22Rv1 (cell line): Measurements from ENCODE around the gene FAM107B.

Source experiments
- H3K27ac ChIP-seq: fragments of 450-650 bp; 2 replicates; pipeline ENCODE4 v1.5.1; 2017
- CTCF ChIP-seq: fragments of 450-650 bp; IDR thresholded peaks from 2 replicates; pipeline ENCODE4 v1.5.1; 2017; ENCODE audit warnings: mild to moderate bottlenecking
- ZFX ChIP-seq: fragments of 450-650 bp; IDR thresholded peaks from 2 replicates; pipeline ENCODE4 v1.6.1; 2017; ENCODE audit warnings: antibody characterized with exemption, borderline replicate concordance

The FAM107B gene

DNA sequence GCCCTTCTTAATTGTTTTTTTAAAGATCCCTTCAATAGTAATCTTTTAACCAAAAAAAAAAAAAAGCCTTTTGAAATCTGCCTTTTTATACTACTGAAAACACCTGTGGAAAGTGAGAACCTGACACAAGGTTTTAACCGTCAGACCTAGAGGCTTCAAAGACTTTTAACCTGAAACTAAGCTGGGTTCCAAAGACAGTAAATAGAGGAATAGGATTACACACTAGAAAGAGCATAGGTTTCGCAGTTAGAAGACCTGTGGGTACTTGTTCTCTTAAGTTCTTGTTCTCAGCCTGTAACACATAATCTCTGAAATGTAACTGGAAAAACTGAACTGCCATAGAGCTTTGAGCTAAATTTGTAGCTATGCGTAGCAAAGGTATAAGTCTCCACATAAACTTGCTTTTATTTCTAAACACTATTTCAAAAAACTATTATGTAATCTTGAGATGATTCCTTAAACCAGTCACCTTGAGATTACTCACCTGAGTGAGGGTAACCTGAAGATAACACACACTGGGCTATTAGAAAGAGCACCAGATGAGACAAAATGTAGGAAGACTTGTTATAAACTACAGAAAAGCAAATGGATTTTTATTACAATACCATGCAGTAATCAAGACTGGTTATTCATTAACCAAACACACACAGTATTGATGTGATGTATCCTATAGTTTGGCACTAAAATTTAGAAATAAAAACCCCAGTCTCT lies 247.4 kb downstream of the FAM107B start:
- H3K27ac ChIP-seq = no peak overlapping the region
- TF ChIP-seq ZFX = no peak
- TF ChIP-seq CTCF = no peak

- no peak overlapping the region for H3K27ac ChIP-seq
- TF ChIP-seq CTCF = no peak
- no peak for TF ChIP-seq ZFX
Measured at GRCh38 chr10:14526326-14526725, 248.4 kb downstream of the FAM107B start.

GRCh38 chr10:14524691-14525324 lies 249.9 kb downstream of the FAM107B start:
- H3K27ac ChIP-seq = no peak overlapping the region
- TF ChIP-seq CTCF (no peak), ZFX (no peak)

GRCh38 chr10:14523286-14523685 lies 251.4 kb downstream of the FAM107B start:
- H3K27ac ChIP-seq = no peak overlapping the region
- TF ChIP-seq CTCF = no peak
- no peak for TF ChIP-seq ZFX

DNA sequence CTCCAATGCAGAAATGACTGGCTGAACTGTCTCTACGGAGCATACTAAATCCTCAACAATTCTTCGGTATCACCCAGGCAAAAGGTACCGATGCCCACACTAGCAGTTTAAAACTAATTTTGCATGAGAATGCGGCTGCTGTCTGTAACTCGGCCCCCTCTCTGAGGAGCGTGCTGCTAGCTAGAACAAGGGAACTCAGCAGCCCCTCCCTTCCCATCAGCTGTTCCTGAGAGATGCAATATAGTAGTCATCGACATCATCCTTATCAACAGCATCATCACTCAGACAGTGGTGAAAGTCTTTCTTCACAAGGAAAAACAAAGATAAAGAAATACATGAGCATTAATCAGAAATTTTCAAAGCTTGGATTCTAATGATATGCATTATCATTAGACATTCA lies 254.9 kb downstream of the FAM107B start:
- TF ChIP-seq CTCF (no peak), ZFX (no peak)
- H3K27ac ChIP-seq = no peak overlapping the region

- H3K27ac ChIP-seq = no peak overlapping the region
- TF ChIP-seq ZFX (no peak), CTCF (no peak)
Measured at GRCh38 chr10:14518149-14518548, 256.5 kb downstream of the FAM107B start.

GRCh38 chr10:14513123-14513522 lies 261.6 kb downstream of the FAM107B start:
- H3K27ac ChIP-seq = no peak overlapping the region
- TF ChIP-seq CTCF (no peak), ZFX (no peak)
